Activated B cell treated with CpG ODN at 0.5 μM for 24 hours (primary cell): Measurements from ENCODE around the gene ACSS1. TPM values are rescaled to one million over a fixed set of nuclear protein-coding genes. Genes with fewer than 3 reads are reported as not detected.

ENCODE experiments used
- ATAC-seq: fragments of 200-7000 bp; cut with Tn5 transposase; one replicate; pipeline ENCODE4 v1.10.0; 2021; ENCODE audit warnings: low read depth, mild to moderate bottlenecking, moderate library complexity
- CTCF ChIA-PET: fragments of 350-600 bp; sonication (Branson Sonifier 250); formaldehyde crosslinking; loops from one replicate; lab custom pipeline; 2021; ENCODE audit warnings: antibody characterized with exemption; lab: Charles Lee
- POLR2A ChIA-PET: fragments of 350-600 bp; sonication (Branson Sonifier 250); formaldehyde crosslinking; loops from one replicate; lab custom pipeline; 2021; ENCODE audit warnings: antibody characterized with exemption; lab: Charles Lee
- DNase-seq: peaks from one replicate; pipeline ENCODE4 v3.0.0; 2022
- H3K27ac Mint-ChIP-seq: one replicate; pipeline ENCODE4 v1.8.0; 2020; ENCODE audit warnings: mixed read lengths
- H3K27me3 Mint-ChIP-seq: one replicate; pipeline ENCODE4 v1.8.0; 2021; ENCODE audit warnings: mixed read lengths
- H3K36me3 Mint-ChIP-seq: one replicate; pipeline ENCODE4 v1.8.0; 2021; ENCODE audit warnings: low read depth, mixed read lengths
- H3K4me1 Mint-ChIP-seq: one replicate; pipeline ENCODE4 v1.8.0; 2021; ENCODE audit warnings: mixed read lengths
- H3K4me3 Mint-ChIP-seq: one replicate; pipeline ENCODE4 v1.8.0; 2020; ENCODE audit warnings: mild to moderate bottlenecking, mixed read lengths
- H3K9me3 Mint-ChIP-seq: one replicate; pipeline ENCODE4 v1.8.0; 2020; ENCODE audit warnings: mixed read lengths
- intact Hi-C: fragments of 100-400 bp; cut with micrococcal nuclease; formaldehyde crosslinking; loops from one replicate; pipeline ENCODE4 v1.15.1; 2024
- total RNA-seq: library from RNA; stranded (reverse); gene quantifications from 2 replicates; pipeline ENCODE4 v1.2.3, GENCODE V29; 2022
- TF ChIP-seq, protein P1 (sequence below): fragments of 200-600 bp; IDR thresholded peaks from one replicate; pipeline ENCODE4 v1.8.0; 2022; ENCODE audit warnings: antibody characterized with exemption, mild to moderate bottlenecking

Gene ACSS1
- total RNA-seq, 1 donor from 2014 or later: 34.4 TPM

DNA sequence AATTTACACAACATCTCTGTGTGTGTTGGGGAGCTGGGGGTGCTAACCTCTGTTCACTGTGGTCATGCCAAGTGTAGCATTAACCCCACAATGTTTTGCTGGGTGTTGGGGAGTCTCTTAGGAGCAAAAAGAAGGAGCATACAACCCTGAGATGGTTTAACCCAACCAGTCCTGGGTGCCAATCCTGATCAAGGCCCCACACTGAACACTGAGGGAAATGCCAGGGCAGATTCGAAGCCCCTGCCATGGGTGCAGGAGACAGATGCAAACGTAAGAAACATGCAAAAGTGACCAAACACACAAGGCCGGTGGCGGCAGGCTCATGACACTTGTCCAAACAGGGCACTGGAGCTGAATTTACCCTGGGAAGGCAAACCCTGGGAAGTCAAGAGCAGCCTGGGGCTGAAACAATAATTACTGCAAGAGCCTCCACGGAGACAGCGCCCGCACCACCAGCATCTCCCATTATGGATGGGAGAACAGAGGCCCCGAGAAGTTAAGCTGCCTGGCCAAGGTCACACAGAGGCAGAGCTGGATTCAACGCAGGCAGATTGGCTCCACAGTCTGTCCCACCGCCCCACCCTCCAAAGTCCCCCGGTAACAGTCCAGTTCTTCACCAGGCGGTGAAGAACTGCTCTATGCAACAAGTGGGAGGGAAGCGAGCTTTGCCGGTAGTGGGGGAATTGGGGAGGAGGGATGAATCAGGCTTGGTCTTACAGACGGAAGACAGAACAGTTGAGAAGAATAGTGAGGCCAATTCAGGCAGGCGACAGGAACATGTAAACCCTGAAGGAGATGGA is 8.5 kb downstream of the ACSS1 start:
- POLR2A ChIA-PET: interaction anchor here (1.2 to 1.8 kb wide), 3 partner anchors 9 to 13 kb away, joined by 3 to 7 read pairs (median 4); partner anchors contain the start of gene ACSS1
- ATAC-seq: no peak
- H3K27ac Mint-ChIP-seq: no peak overlapping the region
- DNase-seq: no peak
- peaks cover 34% of the 10 kb centered on the region for H3K36me3 Mint-ChIP-seq
- no peaks in the 10 kb centered on the region for H3K9me3 Mint-ChIP-seq
- no peak overlapping the region for H3K4me3 Mint-ChIP-seq
- CTCF ChIA-PET: no interaction called here
- TF ChIP-seq, protein P1, sequence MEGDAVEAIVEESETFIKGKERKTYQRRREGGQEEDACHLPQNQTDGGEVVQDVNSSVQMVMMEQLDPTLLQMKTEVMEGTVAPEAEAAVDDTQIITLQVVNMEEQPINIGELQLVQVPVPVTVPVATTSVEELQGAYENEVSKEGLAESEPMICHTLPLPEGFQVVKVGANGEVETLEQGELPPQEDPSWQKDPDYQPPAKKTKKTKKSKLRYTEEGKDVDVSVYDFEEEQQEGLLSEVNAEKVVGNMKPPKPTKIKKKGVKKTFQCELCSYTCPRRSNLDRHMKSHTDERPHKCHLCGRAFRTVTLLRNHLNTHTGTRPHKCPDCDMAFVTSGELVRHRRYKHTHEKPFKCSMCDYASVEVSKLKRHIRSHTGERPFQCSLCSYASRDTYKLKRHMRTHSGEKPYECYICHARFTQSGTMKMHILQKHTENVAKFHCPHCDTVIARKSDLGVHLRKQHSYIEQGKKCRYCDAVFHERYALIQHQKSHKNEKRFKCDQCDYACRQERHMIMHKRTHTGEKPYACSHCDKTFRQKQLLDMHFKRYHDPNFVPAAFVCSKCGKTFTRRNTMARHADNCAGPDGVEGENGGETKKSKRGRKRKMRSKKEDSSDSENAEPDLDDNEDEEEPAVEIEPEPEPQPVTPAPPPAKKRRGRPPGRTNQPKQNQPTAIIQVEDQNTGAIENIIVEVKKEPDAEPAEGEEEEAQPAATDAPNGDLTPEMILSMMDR: no peak
- no peaks in the 10 kb centered on the region for H3K27me3 Mint-ChIP-seq
- peaks cover 70% of the 10 kb centered on the region for H3K4me1 Mint-ChIP-seq
- intact Hi-C loops: no loop called here

DNA sequence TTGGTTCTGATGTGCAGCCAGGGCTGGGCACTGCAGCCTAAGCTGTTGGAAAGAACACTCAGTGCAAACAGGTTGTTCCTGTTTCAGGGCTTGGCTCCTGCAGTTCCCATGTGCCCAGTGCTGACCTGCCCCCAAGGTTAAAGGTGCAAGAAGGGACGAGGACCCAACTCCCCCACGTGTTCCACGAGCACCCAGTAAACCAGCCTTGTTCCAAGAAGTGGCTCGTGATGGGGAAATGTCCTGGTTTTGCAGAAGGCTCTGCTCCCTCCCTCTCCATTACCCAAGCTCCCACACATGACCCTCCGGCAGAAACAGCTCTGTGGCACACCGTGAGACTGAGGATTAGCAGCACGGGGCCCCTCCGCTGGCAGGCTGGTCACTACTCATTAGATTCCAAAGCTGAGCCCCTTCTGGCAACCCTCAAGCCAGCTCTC is 9.4 kb downstream of the ACSS1 start:
- no peaks in the 10 kb centered on the region for H3K27me3 Mint-ChIP-seq
- intact Hi-C loops: no loop called here
- H3K27ac Mint-ChIP-seq: no peak overlapping the region
- DNase-seq (no peak), ATAC-seq (no peak)
- TF ChIP-seq, protein P1: no peak
- H3K9me3 Mint-ChIP-seq: no peaks in the 10 kb centered on the region
- H3K36me3 Mint-ChIP-seq: peaks cover 34% of the 10 kb centered on the region
- H3K4me3 Mint-ChIP-seq: no peak overlapping the region
- ChIA-PET CTCF (no interaction called here), POLR2A (no interaction called here)
- peaks cover 69% of the 10 kb centered on the region for H3K4me1 Mint-ChIP-seq

DNA sequence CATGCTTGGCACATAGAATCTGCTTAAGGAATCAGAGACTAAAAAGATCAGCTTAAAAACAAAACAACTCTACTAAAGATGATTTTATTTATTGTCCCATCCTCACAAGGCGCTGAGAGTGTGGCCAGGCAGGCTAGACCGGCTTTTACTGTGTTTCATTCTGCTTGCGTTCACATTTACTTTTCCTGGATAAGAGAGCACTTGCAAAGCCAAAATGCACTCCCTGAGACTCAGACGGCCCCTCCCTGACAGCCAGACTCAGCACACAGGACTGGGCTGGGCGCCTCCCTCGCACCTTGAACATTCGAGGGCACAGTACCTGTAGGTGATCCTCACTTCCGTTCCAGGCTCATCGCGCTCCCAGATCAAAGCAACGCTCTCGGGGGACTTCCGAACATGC is 10.2 kb downstream of the ACSS1 start:
- POLR2A ChIA-PET: no interaction called here
- Mint-ChIP-seq H3K4me3 (no peak overlapping the region), H3K4me1 (peaks cover 69% of the 10 kb centered on the region), H3K27me3 (no peaks in the 10 kb centered on the region), H3K9me3 (no peaks in the 10 kb centered on the region), H3K27ac (no peak overlapping the region), H3K36me3 (peaks cover 34% of the 10 kb centered on the region)
- ATAC-seq (no peak), DNase-seq (no peak)
- TF ChIP-seq, protein P1: no peak
- intact Hi-C loops: no loop called here
- CTCF ChIA-PET: no interaction called here

DNA sequence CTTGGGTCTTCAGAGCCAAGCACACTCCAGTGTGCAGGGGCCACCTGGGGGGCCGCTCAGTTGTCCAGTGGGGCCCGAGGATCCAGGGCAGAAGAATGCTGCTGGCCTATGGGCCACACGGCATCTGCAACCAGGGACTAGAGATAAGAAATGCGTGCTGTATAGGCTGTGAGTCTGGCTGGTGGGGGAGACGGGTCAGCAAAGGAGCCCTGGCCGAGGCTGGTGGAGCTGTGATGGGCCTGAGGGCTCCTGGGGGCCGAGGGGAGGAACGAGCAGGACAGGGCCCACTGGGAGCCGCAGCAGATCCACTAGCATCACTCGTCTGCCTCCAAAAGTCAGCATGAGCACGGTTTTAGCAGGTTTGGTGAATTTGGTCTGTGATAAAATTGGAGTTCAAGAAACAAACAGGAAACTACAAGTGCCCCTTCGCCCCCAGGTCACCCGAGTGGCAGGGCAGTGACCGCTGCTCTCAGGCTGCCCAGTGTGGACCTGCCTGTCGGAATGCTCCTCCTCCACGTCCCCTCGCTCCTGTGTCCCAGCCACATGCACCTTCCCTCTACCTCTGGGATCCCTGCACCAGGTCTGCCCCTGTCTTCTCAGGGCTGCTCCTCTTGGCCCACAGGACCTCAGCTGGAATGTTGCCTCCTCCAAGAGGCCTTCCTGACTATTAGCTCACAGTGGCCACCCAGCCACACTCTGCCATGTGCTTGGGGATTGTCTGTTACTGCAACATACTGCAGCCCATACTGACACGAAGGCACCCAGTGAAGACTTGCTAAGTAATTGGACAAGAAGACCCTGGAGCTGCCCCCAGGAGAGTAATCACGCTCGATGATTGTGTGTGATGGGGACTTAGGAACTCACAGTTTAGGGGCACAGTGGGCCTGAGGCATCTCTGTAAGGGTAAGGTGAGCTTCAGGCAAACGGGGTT is 10.9 kb downstream of the ACSS1 start:
- no peak for DNase-seq
- H3K36me3 Mint-ChIP-seq: peaks cover 33% of the 10 kb centered on the region

More for the DNA sequence above, 10.9 kb downstream of the ACSS1 start:
- Mint-ChIP-seq H3K4me1 (peaks cover 69% of the 10 kb centered on the region), H3K27me3 (no peaks in the 10 kb centered on the region), H3K9me3 (no peaks in the 10 kb centered on the region), H3K27ac (no peak overlapping the region), H3K4me3 (no peak overlapping the region)
- ChIA-PET POLR2A (interaction anchor here (5.3 kb wide), 1 partner anchor 11 kb away, joined by 54 read pairs; the partner anchor contains the start of gene ACSS1), CTCF (no interaction called here)
- ATAC-seq: no peak
- TF ChIP-seq, protein P1: no peak
- intact Hi-C loops: no loop called here
